GM12878 (cell line): ENCODE data around the gene NLGN1. TPM values are rescaled to one million over a fixed set of nuclear protein-coding genes. Genes with fewer than 3 reads are reported as not detected.

Experiments used
- ATAC-seq: fragments of 200-7000 bp; cut with Tn5 transposase; 3 replicates; pipeline ENCODE4 v1.9.1; 2020; ENCODE audit warnings: mild to moderate bottlenecking, moderate library complexity
- BruUV-seq: library from RNA; stranded (reverse); fragments of 400-500 nt; replicated peaks from 2 replicates; lab custom pipeline; 2021; lab: Mats Ljungman, UMichigan
- CTCF ChIA-PET: fragments of 300-600 bp; sonication (Branson Sonifier 250); formaldehyde crosslinking; extraction: SDS; loops from one replicate; lab custom pipeline; 2021; ENCODE audit warnings: inconsistent platforms; lab: Yijun Ruan, JAX
- POLR2A ChIA-PET: fragments of 350-600 bp; formaldehyde crosslinking; extraction: SDS; loops from one replicate; lab custom pipeline; 2021; ENCODE audit warnings: inconsistent platforms; lab: Charles Lee
- RAD21 ChIA-PET: fragments of 300-600 bp; sonication (Branson Sonifier 250); formaldehyde crosslinking; loops from one replicate; lab custom pipeline; 2023; ENCODE audit warnings: antibody characterized with exemption; ENCODE audit not compliant: unreplicated experiment; lab: Charles Lee
- SMC1A ChIA-PET: fragments of 300-600 bp; sonication (Branson Sonifier 250); formaldehyde crosslinking; loops from one replicate; lab custom pipeline; 2023; ENCODE audit not compliant: unreplicated experiment, uncharacterized antibody; lab: Charles Lee
- DNase-seq: peaks from one replicate; pipeline ENCODE4 v3.0.0-alpha.2; 2011; ENCODE audit warnings: low read depth, low spot score
- FAIRE-seq: peaks from 3 replicates; lab custom pipeline; 2011; peaks lifted over from hg19 to GRCh38; lab: Jason Lieb, UNC
- H2AFZ ChIP-seq: 2 replicates; pipeline ENCODE4 v1.6.0; 2011; ENCODE audit warnings: low read depth, low read length, control low read depth; ENCODE audit not compliant: control insufficient read depth
- H3K27ac ChIP-seq: 2 replicates; pipeline ENCODE4 v1.5.1; 2011; ENCODE audit warnings: control low read depth; ENCODE audit not compliant: control insufficient read depth, insufficient read depth
- H3K27me3 ChIP-seq, 2 experiments: replicated peaks in 1 of 2; 2 replicates each; pipeline versions ENCODE4 v1.6.0 to v1.6.1; 2011; ENCODE audit warnings: low read length in 1 of 2; ENCODE audit not compliant: control insufficient read depth in 2 of 2, insufficient read depth in 2 of 2
- H3K36me3 ChIP-seq, 2 experiments: 2 replicates each; pipeline ENCODE4 v1.5.1; 2011; ENCODE audit warnings: low read length in 1 of 2; ENCODE audit not compliant: control insufficient read depth in 2 of 2, insufficient read depth in 2 of 2
- H3K4me1 ChIP-seq: 2 replicates; pipeline ENCODE4 v1.6.1; 2011; ENCODE audit warnings: mild to moderate bottlenecking, low read length, moderate library complexity, mixed read lengths; ENCODE audit not compliant: control insufficient read depth, insufficient read depth
- H3K4me2 ChIP-seq: 2 replicates; pipeline ENCODE4 v1.6.0; 2011; ENCODE audit warnings: control low read depth; ENCODE audit not compliant: control insufficient read depth, insufficient read depth
- H3K4me3 ChIP-seq: fragments of 200-600 bp; sonication (generic); 2 replicates; pipeline ENCODE4 v1.5.1; 2016
- H3K79me2 ChIP-seq: 2 replicates; pipeline ENCODE4 v1.6.0; 2011; ENCODE audit warnings: low read length; ENCODE audit not compliant: control insufficient read depth, insufficient read depth
- H3K9ac ChIP-seq: 2 replicates; pipeline ENCODE4 v1.8.0; 2011; ENCODE audit warnings: low read length, control low read depth, mixed read lengths; ENCODE audit not compliant: control insufficient read depth, insufficient read depth
- H3K9me3 ChIP-seq: replicated peaks from 3 replicates; pipeline ENCODE4 v1.5.1; 2011; ENCODE audit warnings: mild to moderate bottlenecking, low read length; ENCODE audit not compliant: control insufficient read depth, insufficient read depth
- H4K20me1 ChIP-seq: 2 replicates; pipeline ENCODE4 v1.6.0; 2011; ENCODE audit not compliant: control insufficient read depth, insufficient read depth
- BACH1 ChIP-seq: fragments of 450-650 bp; IDR thresholded peaks from 2 replicates; pipeline ENCODE4 v1.6.1; 2017; ENCODE audit warnings: mild to moderate bottlenecking, borderline replicate concordance
- E4F1 ChIP-seq: fragments of 450-650 bp; IDR thresholded peaks from 2 replicates; pipeline ENCODE4 v1.6.1; 2018; ENCODE audit warnings: borderline replicate concordance, mild to moderate bottlenecking; ENCODE audit not compliant: partially characterized antibody
- HCFC1 ChIP-seq: fragments of 150-350 bp; IDR thresholded peaks from 2 replicates; pipeline ENCODE4 v1.6.1; 2014; ENCODE audit warnings: low read length
- JUNB ChIP-seq: IDR thresholded peaks from 2 replicates; pipeline ENCODE4 v1.6.1; 2016; ENCODE audit warnings: antibody characterized with exemption, mild to moderate bottlenecking
- MYB ChIP-seq: fragments of 150-350 bp; IDR thresholded peaks from 2 replicates; pipeline ENCODE4 v1.6.1; 2014; ENCODE audit warnings: mild to moderate bottlenecking, low read depth, low read length, borderline replicate concordance
- NFIC ChIP-seq: IDR thresholded peaks from 2 replicates; pipeline ENCODE4 v1.6.1; 2012; ENCODE audit warnings: low read depth, mild to moderate bottlenecking, inconsistent platforms, low read length, moderate library complexity
- NFYA ChIP-seq: IDR thresholded peaks from 2 replicates; pipeline ENCODE4 v1.6.1; 2011; ENCODE audit warnings: low read depth, mild to moderate bottlenecking, low read length, improper control_type of control experiment, borderline replicate concordance
- NFYB ChIP-seq: IDR thresholded peaks from 2 replicates; pipeline ENCODE4 v1.6.1; 2011; ENCODE audit warnings: low read depth, mild to moderate bottlenecking, low read length, improper control_type of control experiment, moderate library complexity; ENCODE audit not compliant: insufficient read depth
- PKNOX1 ChIP-seq: fragments of 450-650 bp; IDR thresholded peaks from 2 replicates; pipeline ENCODE4 v1.6.1; 2016; ENCODE audit warnings: mild to moderate bottlenecking
- RBBP5 ChIP-seq: fragments of 200-600 bp; sonication (generic); conservative IDR thresholded peaks from 2 replicates; pipeline ENCODE4 v1.6.1; 2016
- SMAD1 ChIP-seq: fragments of 450-650 bp; IDR thresholded peaks from 2 replicates; pipeline ENCODE4 v1.6.1; 2018; ENCODE audit warnings: mild to moderate bottlenecking, low read depth; ENCODE audit not compliant: partially characterized antibody
- SREBF1 ChIP-seq: IDR thresholded peaks from 2 replicates; pipeline ENCODE4 v1.6.1; 2012; ENCODE audit warnings: mild to moderate bottlenecking, low read length
- STAT3 ChIP-seq: IDR thresholded peaks from 2 replicates; pipeline ENCODE4 v1.6.1; 2011; ENCODE audit warnings: low read depth, low read length, improper control_type of control experiment
- SUPT20H ChIP-seq: IDR thresholded peaks from 2 replicates; pipeline ENCODE4 v1.6.1; 2011; ENCODE audit warnings: low read depth, mild to moderate bottlenecking, low read length, moderate library complexity, borderline replicate concordance; ENCODE audit not compliant: control insufficient read depth
- TCF12 ChIP-seq: IDR thresholded peaks from 2 replicates; pipeline ENCODE4 v1.6.1; 2011; ENCODE audit warnings: low read depth, mild to moderate bottlenecking, low read length
- YBX1 ChIP-seq: fragments of 450-650 bp; IDR thresholded peaks from 2 replicates; pipeline ENCODE4 v1.6.1; 2016; ENCODE audit warnings: antibody characterized with exemption
- WGBS: methylation state at CpG from one replicate; pipeline ENCODE4 v1.1.6; 2016; ENCODE audit warnings: low lambda C conversion rate; ENCODE audit not compliant: insufficient replicate concordance, insufficient coverage; ENCODE audit errors: missing lambda C conversion rate; 5-methylcytosine and 5-hydroxymethylcytosine counted together
- in situ Hi-C: fragments of 300-500 bp; cut with MboI; formaldehyde crosslinking; loops from 9 replicates; pipeline ENCODE4 v1.14.3; 2018; ENCODE audit warnings: mixed read lengths
- intact Hi-C: fragments of 100-400 bp; cut with micrococcal nuclease; formaldehyde crosslinking; loops from one replicate; pipeline ENCODE4 v1.14.2; 2022; ENCODE audit not compliant: unreplicated experiment
- polyA plus RNA-seq, 11 experiments: library from polyadenylated mRNA; depleted of rRNA in 4 of 11; unstranded in 6 of 11; stranded (reverse) in 5 of 11; fragments of >200 nt; fragmentation: Nextera tagmentation in 4 of 11; fragmentation: Illumina TruSeq in 1 of 11; extraction: Ambion mirVana in 4 of 11; extraction: Trizol in 1 of 11; gene quantifications; 1 replicate in 1 of 11; 2 replicates in 10 of 11; pipeline versions ENCODE4 v1.2.1 to v1.2.3, GENCODE V29; 2011 to 2016; ENCODE audit warnings: inconsistent platforms in 2 of 11, missing spikeins in 2 of 11, low read depth in 1 of 11
- total RNA-seq, 4 experiments: library from RNA; depleted of rRNA in 3 of 4; stranded (reverse); fragments of >200 nt in 3 of 4; fragmentation: Illumina TruSeq in 1 of 4; extraction: Trizol in 1 of 4; gene quantifications; 2 replicates each; pipeline versions ENCODE4 v1.2.1 to v1.2.3, GENCODE V29; 2013 to 2021

The NLGN1 gene
- total and polyA plus RNA-seq, 10 of the 15 experiments (the other 5 are each of a cell fraction or from before 2014, with no cell fraction given) = not detected

GRCh38 chr3:173889596-173889995, 492.1 kb downstream of the NLGN1 start:
- FAIRE-seq (no peak), ATAC-seq (no peak), DNase-seq (no peak)
- ChIA-PET POLR2A (no interaction called here), CTCF (no interaction called here), SMC1A (interaction anchor here (0.9 to 1.2 kb wide), 2 partner anchors 9 to 17 kb away, joined by 3 to 5 read pairs; no protein-coding TSS in a partner anchor), RAD21 (no interaction called here)
- H3K4me1 ChIP-seq = no peaks in the 10 kb centered on the region
- in situ Hi-C loops (no loop called here), intact Hi-C loops (no loop called here)
- no peak overlapping the region for H3K4me3 ChIP-seq
- no peak overlapping the region for H3K27ac ChIP-seq
- H3K4me2 ChIP-seq = no peak overlapping the region
- H2AFZ ChIP-seq = no peak overlapping the region
- no peaks in the 10 kb centered on the region for H3K79me2 ChIP-seq
- H3K36me3 ChIP-seq = no peaks in the 10 kb centered on the region
- 0% methylated on average over 4 of the region's 4 CpGs for WGBS
- H3K27me3 ChIP-seq = no peaks in the 10 kb centered on the region
- BruUV-seq = no TSS peak
- TF ChIP-seq STAT3 = no peak
- no peak for TF ChIP-seq BACH1
- TF ChIP-seq SREBF1 = no peak
- no peak for TF ChIP-seq E4F1
- TF ChIP-seq RBBP5 = no peak
- no peak for TF ChIP-seq MYB
- TF ChIP-seq HCFC1 = no peak
- no peak for TF ChIP-seq PKNOX1
- TF ChIP-seq NFYB = no peak
- TF ChIP-seq NFIC = no peak
- no peak for TF ChIP-seq SMAD1
- no peak for TF ChIP-seq NFYA
- no peak for TF ChIP-seq SUPT20H
- no peak for TF ChIP-seq JUNB
- TF ChIP-seq TCF12 = no peak
- TF ChIP-seq YBX1 = no peak
- no peaks in the 10 kb centered on the region for H4K20me1 ChIP-seq
- H3K9me3 ChIP-seq = no peaks in the 10 kb centered on the region
- no peak overlapping the region for H3K9ac ChIP-seq
